Type B pancreatic cell (in vitro differentiated cells): ENCODE measurements around the gene MAST4. TPM values are rescaled to one million over a fixed set of nuclear protein-coding genes. Genes with fewer than 3 reads are reported as not detected.

Source experiments
- DNase-seq: peaks from one replicate; pipeline ENCODE4 v3.0.0; 2021; ENCODE audit warnings: mixed read lengths; ENCODE audit not compliant: unreplicated experiment; ENCODE audit errors: extremely low spot score
- H3K27ac Mint-ChIP-seq: 2 replicates; pipeline ENCODE4 v1.8.0; 2021; ENCODE audit warnings: mild to moderate bottlenecking, mixed read lengths
- H3K27me3 Mint-ChIP-seq: 2 replicates; pipeline ENCODE4 v1.8.0; 2021; ENCODE audit warnings: mixed read lengths
- H3K36me3 Mint-ChIP-seq: 2 replicates; pipeline ENCODE4 v1.8.0; 2021; ENCODE audit warnings: mixed read lengths
- H3K4me1 Mint-ChIP-seq: one replicate; pipeline ENCODE4 v1.8.0; 2021; ENCODE audit warnings: mixed read lengths; ENCODE audit not compliant: unreplicated experiment
- H3K4me3 Mint-ChIP-seq: 2 replicates; pipeline ENCODE4 v1.8.0; 2021; ENCODE audit warnings: mild to moderate bottlenecking, mixed read lengths
- H3K9me3 Mint-ChIP-seq: 2 replicates; pipeline ENCODE4 v1.8.0; 2021; ENCODE audit warnings: mixed read lengths
- total RNA-seq: library from RNA; stranded (reverse); gene quantifications from 2 replicates; pipeline ENCODE4 v1.2.1, GENCODE V29; 2021; ENCODE audit warnings: low replicate concordance
- TF ChIP-seq, protein P1 (sequence below): fragments of 200-600 bp; sonication (generic); conservative IDR thresholded peaks from 2 replicates; pipeline ENCODE4 v1.5.0; 2021; ENCODE audit warnings: antibody characterized with exemption, mild to moderate bottlenecking

MAST4 gene
- total RNA-seq, 1 donor from 2014 or later: 23.0 TPM

- Mint-ChIP-seq H3K4me3 (no peak overlapping the region), H3K27ac (no peak overlapping the region), H3K27me3 (no peaks in the 10 kb centered on the region)
Observed at GRCh38 chr5:67183859-67184258, 587.7 kb downstream of the MAST4 start.

GRCh38 chr5:67187006-67187715, 591.0 kb downstream of the MAST4 start:
- Mint-ChIP-seq H3K9me3 (no peaks in the 10 kb centered on the region), H3K27ac (no peak overlapping the region), H3K4me3 (no peak overlapping the region), H3K36me3 (no peaks in the 10 kb centered on the region), H3K27me3 (peaks cover 3% of the 10 kb centered on the region), H3K4me1 (peaks cover 14% of the 10 kb centered on the region)
- TF ChIP-seq, protein P1, sequence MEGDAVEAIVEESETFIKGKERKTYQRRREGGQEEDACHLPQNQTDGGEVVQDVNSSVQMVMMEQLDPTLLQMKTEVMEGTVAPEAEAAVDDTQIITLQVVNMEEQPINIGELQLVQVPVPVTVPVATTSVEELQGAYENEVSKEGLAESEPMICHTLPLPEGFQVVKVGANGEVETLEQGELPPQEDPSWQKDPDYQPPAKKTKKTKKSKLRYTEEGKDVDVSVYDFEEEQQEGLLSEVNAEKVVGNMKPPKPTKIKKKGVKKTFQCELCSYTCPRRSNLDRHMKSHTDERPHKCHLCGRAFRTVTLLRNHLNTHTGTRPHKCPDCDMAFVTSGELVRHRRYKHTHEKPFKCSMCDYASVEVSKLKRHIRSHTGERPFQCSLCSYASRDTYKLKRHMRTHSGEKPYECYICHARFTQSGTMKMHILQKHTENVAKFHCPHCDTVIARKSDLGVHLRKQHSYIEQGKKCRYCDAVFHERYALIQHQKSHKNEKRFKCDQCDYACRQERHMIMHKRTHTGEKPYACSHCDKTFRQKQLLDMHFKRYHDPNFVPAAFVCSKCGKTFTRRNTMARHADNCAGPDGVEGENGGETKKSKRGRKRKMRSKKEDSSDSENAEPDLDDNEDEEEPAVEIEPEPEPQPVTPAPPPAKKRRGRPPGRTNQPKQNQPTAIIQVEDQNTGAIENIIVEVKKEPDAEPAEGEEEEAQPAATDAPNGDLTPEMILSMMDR: no peak
- no peak for DNase-seq

More at GRCh38 chr5:67183859-67184258, 587.7 kb downstream of the MAST4 start:
- TF ChIP-seq, protein P1: no peak
- Mint-ChIP-seq H3K36me3 (no peaks in the 10 kb centered on the region), H3K9me3 (no peaks in the 10 kb centered on the region), H3K4me1 (peaks cover 26% of the 10 kb centered on the region)
- no peak for DNase-seq

GRCh38 chr5:67188274-67189078, 592.3 kb downstream of the MAST4 start:
- TF ChIP-seq, protein P1: no peak
- DNase-seq: no peak
- Mint-ChIP-seq H3K4me3 (no peak overlapping the region), H3K9me3 (no peaks in the 10 kb centered on the region), H3K4me1 (peaks cover 8% of the 10 kb centered on the region), H3K27me3 (peaks cover 3% of the 10 kb centered on the region), H3K27ac (no peak overlapping the region), H3K36me3 (no peaks in the 10 kb centered on the region)

DNA sequence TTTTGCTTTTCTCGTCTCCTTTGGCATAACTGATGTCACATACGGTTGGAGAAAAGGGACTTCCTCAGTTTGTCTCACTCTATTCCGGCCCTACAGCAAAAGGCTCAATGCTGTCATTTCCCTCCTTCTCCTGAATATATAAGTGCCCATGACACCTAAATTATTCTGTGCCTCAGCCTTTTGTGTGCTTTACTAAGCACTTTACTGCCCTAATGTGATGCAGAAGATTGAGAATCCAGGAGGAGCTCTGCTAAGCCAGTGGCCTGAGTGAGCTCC, 592.8 kb downstream of the MAST4 start:
- TF ChIP-seq, protein P1: no peak
- Mint-ChIP-seq H3K27me3 (peaks cover 3% of the 10 kb centered on the region), H3K4me3 (no peak overlapping the region), H3K36me3 (no peaks in the 10 kb centered on the region), H3K9me3 (no peaks in the 10 kb centered on the region), H3K4me1 (peaks cover 8% of the 10 kb centered on the region), H3K27ac (no peak overlapping the region)
- no peak for DNase-seq

DNA sequence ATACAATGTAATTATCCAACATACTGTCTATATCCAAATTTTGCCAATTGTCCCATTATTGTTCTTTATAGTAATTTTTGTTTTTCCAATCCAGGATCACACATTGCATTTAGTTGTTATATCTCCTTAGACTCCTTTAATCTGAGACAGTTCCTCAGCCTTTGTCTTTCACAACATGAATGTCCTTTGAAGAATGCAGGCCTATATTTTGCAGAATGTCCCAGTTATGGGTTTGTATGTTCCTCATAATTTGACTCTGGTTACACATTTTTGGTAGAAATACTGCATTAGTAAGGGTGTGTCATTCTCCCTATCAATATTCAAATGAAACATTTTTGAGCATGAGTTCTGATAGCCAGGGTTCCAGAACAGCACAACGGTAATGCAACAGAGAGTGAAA, 593.7 kb downstream of the MAST4 start:
- no peaks in the 10 kb centered on the region for H3K36me3 Mint-ChIP-seq

More for the DNA sequence above, 593.7 kb downstream of the MAST4 start:
- H3K4me1 Mint-ChIP-seq: peaks cover 8% of the 10 kb centered on the region
- TF ChIP-seq, protein P1: no peak
- H3K9me3 Mint-ChIP-seq: peaks cover 6% of the 10 kb centered on the region
- no peak for DNase-seq
- peaks cover 3% of the 10 kb centered on the region for H3K27me3 Mint-ChIP-seq
- H3K27ac Mint-ChIP-seq: no peak overlapping the region
- no peak overlapping the region for H3K4me3 Mint-ChIP-seq
